Kidney epithelial cell (primary cell): ENCODE results near the gene WDR41. TPM values are rescaled to one million over a fixed set of nuclear protein-coding genes. Genes with fewer than 3 reads are reported as not detected.

Experiments used
- DNase-seq: peaks from one replicate; pipeline ENCODE4 v3.0.0-alpha.2; 2010; ENCODE audit warnings: low read depth
- H3K27me3 ChIP-seq: 2 replicates; pipeline ENCODE4 v1.6.0; 2011; ENCODE audit warnings: low read length; ENCODE audit not compliant: control insufficient read depth, insufficient read depth
- H3K36me3 ChIP-seq: 2 replicates; pipeline ENCODE4 v1.5.1; 2011; ENCODE audit warnings: low read length; ENCODE audit not compliant: control insufficient read depth, insufficient read depth
- H3K4me3 ChIP-seq: 2 replicates; pipeline ENCODE4 v1.5.1; 2011; ENCODE audit warnings: low read depth, mild to moderate bottlenecking, control low read depth, low read length
- total RNA-seq: library from RNA; depleted of rRNA; stranded (reverse); fragments of >200 nt; gene quantifications from 2 replicates; pipeline ENCODE4 v1.2.3, GENCODE V29; 2015
- TF ChIP-seq, protein P1 (sequence below): IDR thresholded peaks from 2 replicates; pipeline ENCODE4 v1.5.1; 2011; ENCODE audit warnings: mild to moderate bottlenecking, moderate library complexity, low read length, control low read depth, inconsistent platforms; ENCODE audit not compliant: insufficient read depth, poor library complexity, severe bottlenecking

WDR41 gene
- total RNA-seq, 1 donor from 2014 or later = 68.6 TPM

DNA sequence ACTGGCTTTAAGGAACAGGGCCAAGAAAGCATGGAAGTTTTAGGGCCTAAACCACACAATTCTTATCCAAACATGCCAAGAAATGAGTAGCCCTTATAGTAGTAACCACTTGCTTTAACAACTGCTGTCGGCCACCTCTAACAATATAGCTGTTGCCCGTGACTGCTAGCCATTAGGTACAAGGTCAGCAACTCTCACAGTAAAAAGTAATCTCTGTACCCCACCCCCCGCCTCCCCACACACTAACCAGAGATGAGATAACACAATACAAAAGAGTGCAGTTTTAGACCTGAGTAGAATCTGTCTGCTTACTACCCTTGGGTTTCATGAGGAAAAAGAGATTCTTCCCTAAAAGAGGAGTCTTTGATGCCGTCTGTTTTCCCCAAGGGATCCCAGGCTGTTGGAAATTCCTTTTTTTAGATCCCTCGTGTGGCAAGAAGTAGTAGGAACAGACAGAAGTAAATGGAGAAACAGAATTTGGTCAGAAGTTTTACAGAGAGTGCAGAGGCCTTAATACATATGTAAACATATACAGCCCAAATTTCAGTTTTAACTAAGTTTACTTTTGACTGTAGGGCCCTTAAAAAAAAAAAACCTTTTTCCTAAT is 94.3 kb downstream of the WDR41 start:
- H3K36me3 ChIP-seq = no peaks in the 10 kb centered on the region
- H3K4me3 ChIP-seq = no peak overlapping the region
- no peaks in the 10 kb centered on the region for H3K27me3 ChIP-seq
- TF ChIP-seq, protein P1, sequence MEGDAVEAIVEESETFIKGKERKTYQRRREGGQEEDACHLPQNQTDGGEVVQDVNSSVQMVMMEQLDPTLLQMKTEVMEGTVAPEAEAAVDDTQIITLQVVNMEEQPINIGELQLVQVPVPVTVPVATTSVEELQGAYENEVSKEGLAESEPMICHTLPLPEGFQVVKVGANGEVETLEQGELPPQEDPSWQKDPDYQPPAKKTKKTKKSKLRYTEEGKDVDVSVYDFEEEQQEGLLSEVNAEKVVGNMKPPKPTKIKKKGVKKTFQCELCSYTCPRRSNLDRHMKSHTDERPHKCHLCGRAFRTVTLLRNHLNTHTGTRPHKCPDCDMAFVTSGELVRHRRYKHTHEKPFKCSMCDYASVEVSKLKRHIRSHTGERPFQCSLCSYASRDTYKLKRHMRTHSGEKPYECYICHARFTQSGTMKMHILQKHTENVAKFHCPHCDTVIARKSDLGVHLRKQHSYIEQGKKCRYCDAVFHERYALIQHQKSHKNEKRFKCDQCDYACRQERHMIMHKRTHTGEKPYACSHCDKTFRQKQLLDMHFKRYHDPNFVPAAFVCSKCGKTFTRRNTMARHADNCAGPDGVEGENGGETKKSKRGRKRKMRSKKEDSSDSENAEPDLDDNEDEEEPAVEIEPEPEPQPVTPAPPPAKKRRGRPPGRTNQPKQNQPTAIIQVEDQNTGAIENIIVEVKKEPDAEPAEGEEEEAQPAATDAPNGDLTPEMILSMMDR = no peak
- DNase-seq = no peak

DNA sequence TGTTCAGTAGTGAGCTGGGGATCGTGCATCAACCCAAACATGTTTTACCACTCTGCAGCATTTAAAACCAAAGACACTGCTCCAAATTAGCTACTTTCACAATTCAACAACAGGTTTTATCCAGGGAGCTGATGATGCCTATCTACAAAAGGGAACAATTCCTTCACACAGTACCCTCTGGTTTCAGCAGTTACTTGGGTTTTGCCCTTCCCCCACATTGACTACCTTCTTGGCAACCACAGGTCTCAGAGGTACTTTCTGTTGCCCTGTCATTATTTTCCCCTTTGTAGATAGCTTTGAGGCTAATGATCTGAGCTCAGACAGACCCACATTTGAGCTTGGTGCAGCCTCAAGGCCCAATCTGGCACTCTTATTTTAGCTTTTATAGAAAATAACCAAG is 96.1 kb downstream of the WDR41 start:
- TF ChIP-seq, protein P1 = no peak
- no peaks in the 10 kb centered on the region for H3K36me3 ChIP-seq
- DNase-seq = no peak
- no peaks in the 10 kb centered on the region for H3K27me3 ChIP-seq
- H3K4me3 ChIP-seq = no peak overlapping the region

DNA sequence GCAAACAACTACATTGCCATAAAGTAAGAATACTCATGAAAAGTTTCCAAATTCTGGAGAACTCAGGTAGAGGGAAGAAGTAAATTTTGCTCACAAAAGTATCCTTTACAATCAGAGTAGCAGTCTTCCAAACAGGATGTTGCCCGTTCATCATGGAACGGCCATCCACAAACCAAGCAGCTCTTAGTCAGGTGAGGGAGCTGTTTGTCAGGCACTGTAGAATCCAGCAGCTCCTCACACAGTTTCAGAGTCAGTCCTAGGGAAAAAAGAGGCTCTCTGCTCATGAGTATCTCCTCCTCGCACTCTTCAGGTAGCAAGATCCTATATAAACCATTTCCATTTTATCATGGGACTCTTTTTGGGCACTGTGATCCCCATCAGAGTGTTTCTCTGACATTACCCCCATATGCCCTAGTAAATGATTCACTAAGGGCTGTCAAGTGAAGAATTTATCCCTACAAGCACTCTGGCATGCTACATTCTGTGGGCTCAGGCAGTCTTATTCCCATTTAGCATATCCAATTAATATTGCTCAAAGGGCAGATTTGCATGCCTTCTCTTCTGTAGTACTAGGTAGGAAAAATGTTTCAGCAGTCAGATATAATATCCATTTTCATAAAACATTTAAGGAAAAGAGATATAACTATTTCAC is 97.9 kb downstream of the WDR41 start:
- H3K4me3 ChIP-seq = no peak overlapping the region
- DNase-seq = no peak
- H3K36me3 ChIP-seq = no peaks in the 10 kb centered on the region
- no peaks in the 10 kb centered on the region for H3K27me3 ChIP-seq
- TF ChIP-seq, protein P1 = peak; percentile 17

DNA sequence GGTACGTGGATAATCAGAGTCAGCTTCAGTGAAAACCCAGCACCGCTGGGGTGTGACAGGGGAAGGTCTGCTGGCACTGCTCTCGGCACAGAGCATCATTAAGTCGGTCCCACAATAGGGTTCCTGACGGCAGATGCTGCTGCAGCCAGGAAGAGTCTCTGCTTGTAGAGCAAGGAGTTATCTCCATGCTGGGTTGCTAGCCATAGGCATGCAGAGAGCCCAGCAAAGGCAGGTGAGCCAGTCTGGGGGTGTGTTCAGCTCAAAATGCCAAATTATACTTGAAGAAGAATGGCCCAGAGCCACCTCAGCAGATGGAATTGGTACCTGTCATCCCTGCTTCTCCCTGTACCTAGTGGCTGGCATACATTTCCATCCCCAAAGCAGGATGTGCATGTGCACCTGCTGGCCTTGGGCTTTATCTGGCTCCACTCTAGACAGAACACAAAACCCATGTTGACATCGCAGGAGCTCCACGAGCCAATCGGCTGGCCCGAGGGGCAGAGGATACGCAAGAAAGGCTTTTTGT is 100.8 kb downstream of the WDR41 start:
- H3K27me3 ChIP-seq = no peaks in the 10 kb centered on the region
- no peak for DNase-seq
- H3K4me3 ChIP-seq = no peak overlapping the region
- H3K36me3 ChIP-seq = no peaks in the 10 kb centered on the region
- TF ChIP-seq, protein P1 = no peak

DNA sequence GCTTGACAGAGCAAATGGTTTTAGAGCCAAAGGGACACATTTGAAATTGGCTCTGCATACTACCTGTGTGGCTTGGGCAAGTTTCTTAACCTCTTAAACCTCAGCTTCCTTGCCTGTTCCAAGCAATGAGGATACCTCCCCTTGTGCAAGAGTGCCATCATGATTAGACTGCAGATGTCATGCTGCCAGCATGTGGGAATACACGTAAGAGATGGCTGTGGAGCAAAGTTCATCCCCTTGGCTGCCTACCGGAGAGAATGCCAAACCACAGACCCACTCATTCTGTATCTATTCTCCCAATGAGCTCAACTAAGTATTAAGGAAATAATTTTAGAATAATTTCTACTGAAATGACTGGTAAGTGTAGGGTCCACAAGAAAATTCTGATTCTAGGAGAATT is 101.3 kb downstream of the WDR41 start:
- TF ChIP-seq, protein P1 = no peak
- no peak overlapping the region for H3K4me3 ChIP-seq
- no peak for DNase-seq

DNA sequence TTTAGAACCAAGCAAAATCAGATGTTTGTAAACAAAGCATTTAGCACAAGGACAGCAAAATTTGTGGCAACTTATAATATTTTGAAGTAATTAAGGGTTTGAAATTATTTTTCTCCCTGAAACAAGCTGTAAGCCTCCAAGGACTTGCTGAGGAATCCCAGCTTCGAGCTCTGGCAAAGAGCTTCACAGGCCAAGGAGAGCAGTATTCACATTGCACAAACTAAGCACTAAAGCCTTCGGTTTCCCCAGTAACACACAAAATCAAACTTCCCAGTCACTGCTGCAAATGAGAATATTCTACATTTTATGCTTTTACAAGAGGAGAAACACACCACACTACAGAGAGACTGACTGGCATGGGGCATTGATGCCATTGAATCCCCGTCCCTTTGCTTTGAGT is 101.9 kb downstream of the WDR41 start:
- H3K4me3 ChIP-seq = no peak overlapping the region
- H3K27me3 ChIP-seq = no peaks in the 10 kb centered on the region
- no peak for DNase-seq
- TF ChIP-seq, protein P1 = no peak
- no peaks in the 10 kb centered on the region for H3K36me3 ChIP-seq

More for the DNA sequence above, 101.3 kb downstream of the WDR41 start:
- Histone ChIP-seq H3K36me3 (no peaks in the 10 kb centered on the region), H3K27me3 (no peaks in the 10 kb centered on the region)
